ENCODE data around the gene RCOR1. TPM values are rescaled to one million over a fixed set of nuclear protein-coding genes. Genes with fewer than 3 reads are reported as not detected.
A peak's percentile ranks its signal among the peaks of the same experiment; 100 is the strongest.

Gene RCOR1
- polyA plus RNA-seq, 1 experiment, result 16.7 TPM

GRCh38 chr14:102579696-102580549 lies 12.5 kb upstream of the RCOR1 start:
- TF ChIP-seq CTCF (IDR thresholded peaks at IDR 0.05; ENCODE audit: low read depth, low read length), result no peak
- CTCF ChIA-PET, result interaction anchor here (0.7 to 1.0 kb wide), 2 partner anchors 14 to 1125 kb away, joined by 4 read pairs; no protein-coding TSS in a partner anchor
- H3K9me3 ChIP-seq (ENCODE audit: control insufficient read depth, insufficient read depth, low read length), result no peaks in the 10 kb centered on the region
- H3K4me3 ChIP-seq (ENCODE audit: low read depth, low read length), result no peak overlapping the region
- POLR2A ChIA-PET, result interaction anchor here (0.7 kb wide), 1 partner anchor 11 kb away, joined by 5 read pairs; no protein-coding TSS in a partner anchor
- peak overlapping the region; percentile 2 for H3K27ac ChIP-seq (ENCODE audit: low read depth, low read length)
- no peaks in the 10 kb centered on the region for H3K27me3 ChIP-seq (ENCODE audit: control insufficient read depth, insufficient read depth, low read length)
- DNase-seq (ENCODE audit: low read depth, low spot score), result no peak

DNA sequence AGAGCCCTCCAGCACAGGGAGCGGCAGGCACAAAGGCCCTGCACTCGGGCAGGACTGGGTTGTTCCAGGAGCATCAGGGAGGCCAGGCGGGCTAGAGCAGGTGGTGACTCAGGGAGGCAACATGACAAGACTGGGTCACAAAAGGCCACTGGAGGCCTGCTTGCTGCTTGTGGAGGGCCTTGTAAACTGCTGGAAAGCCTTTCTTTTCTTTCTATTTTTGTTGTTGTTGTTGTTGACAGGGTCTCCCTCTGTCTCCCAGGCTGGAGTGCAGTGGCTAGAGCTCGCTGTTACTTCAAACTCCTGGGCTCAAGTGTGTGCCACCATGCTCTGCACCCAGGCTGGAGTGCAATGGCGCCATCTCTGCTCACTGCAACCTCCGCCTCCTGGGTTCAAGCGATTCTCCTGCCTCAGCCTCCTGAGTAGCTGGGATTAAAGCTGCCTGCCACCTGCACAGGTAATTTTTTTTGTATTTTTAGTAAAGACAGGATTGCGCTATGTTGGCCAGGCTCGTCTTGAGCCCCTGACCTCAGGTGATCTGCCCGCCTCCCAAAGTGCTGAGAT lies 11.8 kb upstream of the RCOR1 start:
- TF ChIP-seq CTCF (IDR thresholded peaks at IDR 0.05; ENCODE audit: low read depth, low read length), result no peak
- no peak for DNase-seq (ENCODE audit: low read depth, low spot score)
- Histone ChIP-seq H3K27ac (ENCODE audit: low read depth, low read length) (peak overlapping the region; percentile 2), H3K4me3 (ENCODE audit: low read depth, low read length) (no peak overlapping the region), H3K27me3 (ENCODE audit: control insufficient read depth, insufficient read depth, low read length) (no peaks in the 10 kb centered on the region), H3K9me3 (ENCODE audit: control insufficient read depth, insufficient read depth, low read length) (no peaks in the 10 kb centered on the region; the same call in 1 of the 2 replicates)
- POLR2A ChIA-PET, result no interaction called here
- CTCF ChIA-PET, result no interaction called here

- Histone ChIP-seq H3K9me3 (ENCODE audit: control insufficient read depth, insufficient read depth, low read length) (no peaks in the 10 kb centered on the region; the same call in 1 of the 2 replicates), H3K4me3 (ENCODE audit: low read depth, low read length) (no peak overlapping the region), H3K27ac (ENCODE audit: low read depth, low read length) (no peak overlapping the region), H3K27me3 (ENCODE audit: control insufficient read depth, insufficient read depth, low read length) (no peaks in the 10 kb centered on the region)
- DNase-seq (ENCODE audit: low read depth, low spot score), result no peak
- POLR2A ChIA-PET, result no interaction called here
- TF ChIP-seq CTCF (IDR thresholded peaks at IDR 0.05; ENCODE audit: low read depth, low read length), result no peak
- CTCF ChIA-PET, result no interaction called here
Measured at GRCh38 chr14:102581193-102581592, 11.3 kb upstream of the RCOR1 start.

DNA sequence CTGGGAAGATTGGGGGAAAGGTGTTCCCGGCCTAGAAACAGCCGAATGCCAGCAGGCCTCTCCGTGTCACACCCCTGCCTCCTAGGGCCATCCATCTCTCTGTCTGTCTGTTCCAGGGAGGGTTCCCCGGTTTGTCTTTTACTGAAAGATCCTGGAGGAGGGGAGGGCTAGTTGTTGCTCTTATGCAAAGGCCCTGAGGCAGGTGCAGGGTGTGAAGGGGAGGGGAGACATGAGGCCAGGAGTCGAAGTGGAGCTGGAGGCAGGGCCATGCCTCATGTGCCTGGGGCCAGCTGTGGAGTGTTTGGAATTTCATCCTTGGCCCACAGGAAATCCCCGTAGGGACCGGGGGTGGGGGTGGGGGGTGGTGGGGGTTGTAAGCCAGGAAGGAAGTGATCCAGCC lies 8.7 kb upstream of the RCOR1 start:
- ChIA-PET POLR2A (no interaction called here), CTCF (no interaction called here)
- Histone ChIP-seq H3K27ac (ENCODE audit: low read depth, low read length) (no peak overlapping the region), H3K9me3 (ENCODE audit: control insufficient read depth, insufficient read depth, low read length) (no peaks in the 10 kb centered on the region; the same call in 1 of the 2 replicates), H3K27me3 (ENCODE audit: control insufficient read depth, insufficient read depth, low read length) (no peaks in the 10 kb centered on the region), H3K4me3 (ENCODE audit: low read depth, low read length) (no peak overlapping the region)
- no peak for DNase-seq (ENCODE audit: low read depth, low spot score)
- no peak for TF ChIP-seq CTCF (IDR thresholded peaks at IDR 0.05; ENCODE audit: low read depth, low read length)
